A673 (cell line): Measurements from ENCODE around the gene WSCD2. TPM values are rescaled to one million over a fixed set of nuclear protein-coding genes. Genes with fewer than 3 reads are reported as not detected.

Experiments used
- BruUV-seq: library from RNA; stranded (reverse); fragments of 400-500 nt; replicated peaks from 2 replicates; lab custom pipeline; 2021; lab: Mats Ljungman, UMichigan
- CTCF ChIA-PET: fragments of 300-600 bp; sonication (Branson Sonifier 250); formaldehyde crosslinking; loops from one replicate; lab custom pipeline; 2022; ENCODE audit warnings: antibody characterized with exemption; lab: Charles Lee
- POLR2A ChIA-PET: fragments of 300-600 bp; sonication (Branson Sonifier 250); formaldehyde crosslinking; loops from one replicate; lab custom pipeline; 2022; ENCODE audit warnings: antibody characterized with exemption; ENCODE audit not compliant: low non-redundant PET; lab: Charles Lee
- DNase-seq: peaks from one replicate; pipeline ENCODE4 v3.0.0-alpha.2; 2015; ENCODE audit warnings: low spot score
- H3K27ac ChIP-seq: fragments of 200-600 bp; sonication (generic); 2 replicates; pipeline ENCODE4 v1.5.1; 2016; ENCODE audit warnings: mixed run types, low read depth, mild to moderate bottlenecking, mixed read lengths, antibody characterized with exemption, low read length; ENCODE audit not compliant: poor library complexity, severe bottlenecking
- H3K27me3 ChIP-seq: fragments of 200-600 bp; sonication (generic); replicated peaks from 2 replicates; pipeline ENCODE4 v1.6.1; 2017; ENCODE audit warnings: mixed run types, low read depth, mild to moderate bottlenecking, mixed read lengths, antibody characterized with exemption, low read length; ENCODE audit not compliant: insufficient read depth, poor library complexity
- H3K36me3 ChIP-seq: fragments of 200-600 bp; sonication (generic); 2 replicates; pipeline ENCODE4 v1.6.1; 2016; ENCODE audit warnings: mixed run types, mild to moderate bottlenecking, mixed read lengths, antibody characterized with exemption, low read length; ENCODE audit not compliant: insufficient read depth, poor library complexity, severe bottlenecking
- H3K4me1 ChIP-seq: fragments of 200-600 bp; sonication (generic); 2 replicates; pipeline ENCODE4 v1.6.1; 2017; ENCODE audit warnings: mixed run types, mild to moderate bottlenecking, mixed read lengths, antibody characterized with exemption, low read length; ENCODE audit not compliant: insufficient read depth, poor library complexity, severe bottlenecking
- H3K4me3 ChIP-seq: fragments of 200-600 bp; sonication (generic); 2 replicates; pipeline ENCODE4 v1.5.1; 2016; ENCODE audit warnings: low read depth, mixed run types, mild to moderate bottlenecking, mixed read lengths, low read length; ENCODE audit not compliant: poor library complexity, severe bottlenecking
- H3K9me3 ChIP-seq: fragments of 200-600 bp; sonication (generic); 2 replicates; pipeline ENCODE4 v1.6.1; 2016; ENCODE audit warnings: mixed run types, low read depth, mild to moderate bottlenecking, mixed read lengths, antibody characterized with exemption, low read length; ENCODE audit not compliant: poor library complexity, severe bottlenecking
- CTCF ChIP-seq: fragments of 300-800, 200-600 bp; sonication (generic); conservative IDR thresholded peaks from 2 replicates; pipeline ENCODE4 v1.5.1; 2017; ENCODE audit warnings: low read depth, mild to moderate bottlenecking, antibody characterized with exemption, low read length, moderate library complexity, mixed read lengths
- EZH2 ChIP-seq: fragments of 200-600 bp; sonication (generic); IDR thresholded peaks from 2 replicates; pipeline ENCODE4 v1.6.1; 2017; ENCODE audit warnings: borderline replicate concordance, low read depth, mild to moderate bottlenecking, mixed read lengths, antibody characterized with exemption, low read length; ENCODE audit not compliant: poor library complexity, severe bottlenecking
- intact Hi-C: fragments of 100-400 bp; cut with micrococcal nuclease; formaldehyde crosslinking; loops from one replicate; pipeline ENCODE4 v1.10.0; 2022; ENCODE audit not compliant: unreplicated experiment
- total RNA-seq: library from RNA; stranded (reverse); gene quantifications from 2 replicates; pipeline ENCODE4 v1.2.3, GENCODE V29; 2021

The WSCD2 gene
- total RNA-seq, 1 experiment from 2014 or later = not detected

GRCh38 chr12:108240928-108241327, 111.8 kb downstream of the WSCD2 start:
- CTCF ChIA-PET = no interaction called here

GRCh38 chr12:108241986-108242703, 113.1 kb downstream of the WSCD2 start:
- peaks cover 7% of the 10 kb centered on the region for H3K9me3 ChIP-seq
- no TSS peak for BruUV-seq
- peaks cover 22% of the 10 kb centered on the region for H3K27me3 ChIP-seq
- H3K4me1 ChIP-seq = no peaks in the 10 kb centered on the region
- intact Hi-C loops = no loop called here
- CTCF ChIA-PET = no interaction called here
- no peak for TF ChIP-seq CTCF
- no peak for TF ChIP-seq EZH2
- H3K4me3 ChIP-seq = no peak overlapping the region
- H3K27ac ChIP-seq = no peak overlapping the region
- DNase-seq = no peak
- POLR2A ChIA-PET = no interaction called here
- no peaks in the 10 kb centered on the region for H3K36me3 ChIP-seq

More at GRCh38 chr12:108240928-108241327, 111.8 kb downstream of the WSCD2 start:
- Histone ChIP-seq H3K27ac (no peak overlapping the region), H3K27me3 (peaks cover 25% of the 10 kb centered on the region), H3K9me3 (peaks cover 8% of the 10 kb centered on the region), H3K4me1 (no peaks in the 10 kb centered on the region), H3K4me3 (no peak overlapping the region), H3K36me3 (no peaks in the 10 kb centered on the region)
- BruUV-seq = no TSS peak
- intact Hi-C loops = no loop called here
- DNase-seq = no peak
- POLR2A ChIA-PET = no interaction called here
- no peak for TF ChIP-seq CTCF

- H3K27ac ChIP-seq = no peak overlapping the region
- H3K9me3 ChIP-seq = no peaks in the 10 kb centered on the region
- ChIA-PET CTCF (no interaction called here), POLR2A (no interaction called here)
- H3K27me3 ChIP-seq = peaks cover 52% of the 10 kb centered on the region
- DNase-seq = no peak
- no TSS peak for BruUV-seq
- no peaks in the 10 kb centered on the region for H3K36me3 ChIP-seq
- TF ChIP-seq CTCF (no peak), EZH2 (no peak)
- intact Hi-C loops = no loop called here
- no peak overlapping the region for H3K4me3 ChIP-seq
- H3K4me1 ChIP-seq = no peaks in the 10 kb centered on the region
Observed at GRCh38 chr12:108247130-108247529, 118.0 kb downstream of the WSCD2 start.
